ENCODE measurements around the gene C17orf107.

The C17orf107 gene

GRCh38 chr17:4950746-4951204, 51.4 kb downstream of the C17orf107 start, which contains the start of gene ENO3:
TSS of gene ENO3 (plus strand) at chr17:4951119. CDS start at chr17:4951830, 711 bp downstream.
- no peak for DNase-seq

GRCh38 chr17:4951486-4951885, 52.1 kb downstream of the C17orf107 start:
- DNase-seq = no peak
